GM12801 (cell line): ENCODE measurements around the gene CLRN3.

Source experiments
- CTCF ChIP-seq: IDR thresholded peaks from one replicate; pipeline ENCODE4 v1.5.1; 2011; ENCODE audit warnings: control low read depth; ENCODE audit not compliant: insufficient read length; ENCODE audit errors: extremely low read depth

CLRN3 gene

GRCh38 chr10:127871631-127872010 lies 21.1 kb downstream of the CLRN3 start:
- no peak for TF ChIP-seq CTCF

GRCh38 chr10:127869329-127869728 lies 23.4 kb downstream of the CLRN3 start:
- TF ChIP-seq CTCF: no peak

- no peak for TF ChIP-seq CTCF
Measured at GRCh38 chr10:127867805-127868204, 24.9 kb downstream of the CLRN3 start.

- no peak for TF ChIP-seq CTCF
Measured at GRCh38 chr10:127866276-127867013, 26.3 kb downstream of the CLRN3 start.

- TF ChIP-seq CTCF: no peak
Measured at GRCh38 chr10:127863231-127863825, 29.4 kb downstream of the CLRN3 start.

GRCh38 chr10:127860592-127860991 lies 32.1 kb downstream of the CLRN3 start:
- no peak for TF ChIP-seq CTCF

- no peak for TF ChIP-seq CTCF
Measured at GRCh38 chr10:127855976-127856375, 36.8 kb downstream of the CLRN3 start.
